GM10266 (cell line): ENCODE results near the gene IL18.

Experiments used
- DNase-seq: peaks from one replicate; pipeline ENCODE4 v3.0.0; 2012; ENCODE audit errors: extremely low spot score
- CTCF ChIP-seq: IDR thresholded peaks from 2 replicates; pipeline ENCODE4 v1.5.1; 2012; ENCODE audit warnings: mild to moderate bottlenecking, low read depth; ENCODE audit not compliant: control insufficient read depth, insufficient read depth; ENCODE audit errors: missing control alignments

IL18 gene

GRCh38 chr11:112115386-112115785 is 48.5 kb downstream of the IL18 start:
- no peak for TF ChIP-seq CTCF
- no peak for DNase-seq

DNA sequence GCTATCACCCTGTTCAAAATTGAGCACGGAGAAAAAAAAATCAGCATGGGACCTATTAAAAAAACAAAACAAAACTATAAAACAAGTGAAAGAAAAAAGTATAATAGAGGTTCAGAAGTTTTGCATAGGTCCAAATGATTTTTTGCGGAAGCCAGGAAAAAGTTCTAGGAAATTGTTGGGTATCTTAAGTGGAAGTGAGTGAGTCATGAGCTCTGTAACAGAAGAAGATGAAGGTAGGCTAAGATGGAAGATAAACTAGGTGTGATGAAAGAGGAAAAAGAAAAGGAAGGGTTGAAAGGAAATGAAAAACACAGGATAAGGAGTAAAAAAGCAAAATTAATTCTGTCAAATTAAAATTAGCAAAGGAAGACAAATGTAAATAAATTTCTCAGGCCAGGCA is 49.4 kb downstream of the IL18 start:
- DNase-seq, result no peak
- no peak for TF ChIP-seq CTCF

GRCh38 chr11:112113539-112114457 is 50.1 kb downstream of the IL18 start:
- peak; percentile 39 for DNase-seq

GRCh38 chr11:112106070-112106469 is 57.8 kb downstream of the IL18 start:
- no peak for TF ChIP-seq CTCF
- no peak for DNase-seq

More at GRCh38 chr11:112113539-112114457, 50.1 kb downstream of the IL18 start:
- TF ChIP-seq CTCF, result peak; percentile 63

GRCh38 chr11:112103446-112103845 is 60.4 kb downstream of the IL18 start:
- DNase-seq, result no peak

GRCh38 chr11:112100462-112100861 is 63.4 kb downstream of the IL18 start:
- DNase-seq, result no peak
- TF ChIP-seq CTCF, result no peak

More at GRCh38 chr11:112103446-112103845, 60.4 kb downstream of the IL18 start:
- no peak for TF ChIP-seq CTCF
